HCT116 (cell line): ENCODE measurements around the gene CAMP. TPM values are rescaled to one million over a fixed set of nuclear protein-coding genes. Genes with fewer than 3 reads are reported as not detected.

Experiments used
- ATAC-seq: fragments of 200-7000 bp; cut with Tn5 transposase; 2 replicates; pipeline ENCODE4 v1.9.1; 2020; ENCODE audit warnings: mild to moderate bottlenecking, moderate library complexity
- BruUV-seq: library from RNA; stranded (reverse); fragments of 400-500 nt; replicated peaks from 2 replicates; lab custom pipeline; 2021; lab: Mats Ljungman, UMichigan
- CTCF ChIA-PET: fragments of 300-600 bp; sonication (Branson Sonifier 250); formaldehyde crosslinking; loops from one replicate; lab custom pipeline; 2021; ENCODE audit warnings: antibody characterized with exemption; lab: Charles Lee
- POLR2A ChIA-PET: fragments of 300-600, 350-600 bp; sonication (Branson Sonifier 250); formaldehyde crosslinking; loops from one replicate; lab custom pipeline; 2021; ENCODE audit warnings: antibody characterized with exemption; lab: Charles Lee
- RAD21 ChIA-PET, 2 experiments: fragments of 300-600 bp; sonication (Branson Sonifier 250); formaldehyde crosslinking; loops; one replicate each; lab custom pipeline; 2023; ENCODE audit warnings: low total read pairs in 2 of 2; ENCODE audit not compliant: uncharacterized antibody in 2 of 2, unreplicated experiment in 2 of 2, low non-redundant PET in 1 of 2; lab: Charles Lee
- DNase-seq: peaks from one replicate; pipeline ENCODE4 v3.0.0-alpha.2; 2010; ENCODE audit warnings: low read depth, low spot score
- H2AFZ ChIP-seq: fragments of 200-600 bp; shearing (Covaris generic), sonication (generic); 2 replicates; pipeline ENCODE4 v1.6.1; 2017; ENCODE audit warnings: low read depth, mixed run types, mixed read lengths, antibody characterized with exemption, low read length; ENCODE audit not compliant: poor library complexity, severe bottlenecking
- H3K27ac ChIP-seq: 2 replicates; pipeline ENCODE4 v1.5.1; 2012; ENCODE audit warnings: low read depth, low read length
- H3K27me3 ChIP-seq: fragments of 200-600 bp; sonication (generic); 2 replicates; pipeline ENCODE4 v1.6.1; 2016; ENCODE audit warnings: mixed run types, low read length, mixed read lengths; ENCODE audit not compliant: insufficient read depth
- H3K36me3 ChIP-seq, 2 experiments: fragments of 200-500 bp in 1 of 2; fragments of 200-600 bp in 1 of 2; sonication (Bioruptor generic) in 1 of 2; sonication (generic) in 1 of 2; 2 replicates each; pipeline versions ENCODE4 v1.5.1 to v1.6.1; 2014 to 2016; ENCODE audit warnings: low read length in 2 of 2, inconsistent platforms in 1 of 2, mixed read lengths in 1 of 2, mixed run types in 1 of 2; ENCODE audit not compliant: insufficient read depth in 2 of 2, control insufficient read depth in 1 of 2
- H3K4me1 ChIP-seq, 2 experiments: fragments of 200-600 bp in 1 of 2; sonication (generic) in 1 of 2; 2 replicates each; pipeline versions ENCODE4 v1.5.1 to v1.6.1; 2012 to 2017; ENCODE audit warnings: low read length in 2 of 2, inconsistent platforms in 1 of 2, mild to moderate bottlenecking in 1 of 2, mixed read lengths in 1 of 2, mixed run types in 1 of 2, moderate library complexity in 1 of 2; ENCODE audit not compliant: insufficient read depth in 2 of 2, control insufficient read depth in 1 of 2
- H3K4me2 ChIP-seq: fragments of 200-600 bp; sonication (generic); 2 replicates; pipeline ENCODE4 v1.6.1; 2017; ENCODE audit warnings: mixed run types, low read length, mixed read lengths
- H3K4me3 ChIP-seq, 2 experiments: fragments of 200-600 bp in 1 of 2; sonication (generic) in 1 of 2; replicated peaks in 1 of 2; 2 replicates each; pipeline ENCODE4 v1.5.1; 2011 to 2016; ENCODE audit warnings: low read length in 2 of 2, control low read depth in 1 of 2, low read depth in 1 of 2, mild to moderate bottlenecking in 1 of 2, mixed read lengths in 1 of 2, mixed run types in 1 of 2
- H3K79me2 ChIP-seq: fragments of 200-600 bp; sonication (generic); 2 replicates; pipeline ENCODE4 v1.6.1; 2017; ENCODE audit warnings: mild to moderate bottlenecking, mixed run types, low read length, moderate library complexity, mixed read lengths; ENCODE audit not compliant: insufficient read depth
- H3K9ac ChIP-seq: fragments of 200-600 bp; sonication (generic); 2 replicates; pipeline ENCODE4 v1.6.1; 2016; ENCODE audit warnings: low read length, mixed read lengths
- H3K9me2 ChIP-seq: fragments of 200-600 bp; sonication (generic), shearing (Covaris generic); 2 replicates; pipeline ENCODE4 v1.6.1; 2017; ENCODE audit warnings: mixed run types, mild to moderate bottlenecking, moderate library complexity; ENCODE audit not compliant: insufficient read depth
- H3K9me3 ChIP-seq, 2 experiments: fragments of 200-500 bp in 1 of 2; fragments of 200-600 bp in 1 of 2; sonication (Bioruptor generic) in 1 of 2; sonication (generic) in 1 of 2; 2 replicates each; pipeline ENCODE4 v1.6.1; 2014 to 2017; ENCODE audit warnings: low read length in 2 of 2, mixed read lengths in 2 of 2, inconsistent platforms in 1 of 2, low read depth in 1 of 2, mild to moderate bottlenecking in 1 of 2, mixed run types in 1 of 2, moderate library complexity in 1 of 2; ENCODE audit not compliant: control insufficient read depth in 1 of 2, insufficient read depth in 1 of 2
- H4K20me1 ChIP-seq: fragments of 200-600 bp; sonication (generic), shearing (Covaris generic); 2 replicates; pipeline ENCODE4 v1.6.1; 2017; ENCODE audit warnings: mixed run types, mild to moderate bottlenecking, moderate library complexity; ENCODE audit not compliant: insufficient read depth
- CBX3 ChIP-seq: IDR thresholded peaks from 2 replicates; pipeline ENCODE4 v1.6.1; 2012; ENCODE audit warnings: low read depth
- EGR1 ChIP-seq: IDR thresholded peaks from 2 replicates; pipeline ENCODE4 v1.6.1; 2012; ENCODE audit warnings: low read depth
- EZH2 ChIP-seq: fragments of 200-600 bp; sonication (generic); IDR thresholded peaks from 2 replicates; pipeline ENCODE4 v1.6.1; 2017; ENCODE audit warnings: antibody characterized with exemption, mixed run types
- FOSL1 ChIP-seq: IDR thresholded peaks from 2 replicates; pipeline ENCODE4 v1.6.1; 2012; ENCODE audit warnings: low read depth
- MAX ChIP-seq: IDR thresholded peaks from 2 replicates; pipeline ENCODE4 v1.6.1; 2012
- POLR2A ChIP-seq: IDR thresholded peaks from 2 replicates; pipeline ENCODE4 v1.7.0; 2011; ENCODE audit warnings: borderline replicate concordance; ENCODE audit not compliant: insufficient read depth, insufficient read length; ENCODE audit errors: extremely low read depth
- RAD21 ChIP-seq: IDR thresholded peaks from 2 replicates; pipeline ENCODE4 v1.6.1; 2012; ENCODE audit warnings: low read depth, mild to moderate bottlenecking
- REST ChIP-seq: IDR thresholded peaks from 2 replicates; pipeline ENCODE4 v1.6.1; 2012; ENCODE audit warnings: low read depth
- intact Hi-C: fragments of 100-400 bp; cut with micrococcal nuclease; formaldehyde crosslinking; loops from 2 replicates; pipeline ENCODE4 v1.10.0; 2022
- total RNA-seq: library from RNA; stranded (reverse); gene quantifications from one replicate; pipeline ENCODE4 v1.2.1, GENCODE V29; 2021; ENCODE audit not compliant: unreplicated experiment

The CAMP gene
- total RNA-seq, 1 experiment from 2014 or later: not detected

GRCh38 chr3:48215466-48215865 lies 7.8 kb upstream of the CAMP start:
- DNase-seq (no peak), ATAC-seq (no peak)
- Histone ChIP-seq H3K9ac (no peak overlapping the region), H3K4me1 (peaks cover 0 to 3% of the 10 kb centered on the region in 2 experiments; a peak in 2 of 4 replicates), H3K9me3 (no peaks in the 10 kb centered on the region), H2AFZ (no peak overlapping the region), H4K20me1 (no peaks in the 10 kb centered on the region), H3K9me2 (no peaks in the 10 kb centered on the region), H3K27me3 (no peaks in the 10 kb centered on the region), H3K27ac (no peak overlapping the region), H3K4me2 (no peak overlapping the region), H3K4me3 (no peak overlapping the region), H3K79me2 (no peaks in the 10 kb centered on the region), H3K36me3 (no peaks in the 10 kb centered on the region)
- no TSS peak for BruUV-seq
- intact Hi-C loops: no loop called here
- POLR2A ChIA-PET: no interaction called here
- RAD21 ChIA-PET: no interaction called here
- TF ChIP-seq EZH2 (no peak), FOSL1 (no peak), POLR2A (no peak), RAD21 (no peak), MAX (no peak), REST (no peak), EGR1 (no peak), CBX3 (no peak)
- CTCF ChIA-PET: no interaction called here
